Epithelial cell of esophagus (primary cell): Measurements from ENCODE around the gene STK10.

ENCODE experiments used
- DNase-seq: peaks from one replicate; pipeline ENCODE4 v3.0.0; 2010; ENCODE audit warnings: low read depth
- H3K4me3 ChIP-seq: 2 replicates; pipeline ENCODE4 v1.5.1; 2011; ENCODE audit warnings: mild to moderate bottlenecking, low read length, control low read depth
- TF ChIP-seq, protein P1 (sequence below): IDR thresholded peaks from 2 replicates; pipeline ENCODE4 v1.5.1; 2011; ENCODE audit warnings: low read depth, mild to moderate bottlenecking, low read length, control low read depth, inconsistent platforms; ENCODE audit not compliant: insufficient read depth; ENCODE audit errors: missing control alignments

STK10 gene

DNA sequence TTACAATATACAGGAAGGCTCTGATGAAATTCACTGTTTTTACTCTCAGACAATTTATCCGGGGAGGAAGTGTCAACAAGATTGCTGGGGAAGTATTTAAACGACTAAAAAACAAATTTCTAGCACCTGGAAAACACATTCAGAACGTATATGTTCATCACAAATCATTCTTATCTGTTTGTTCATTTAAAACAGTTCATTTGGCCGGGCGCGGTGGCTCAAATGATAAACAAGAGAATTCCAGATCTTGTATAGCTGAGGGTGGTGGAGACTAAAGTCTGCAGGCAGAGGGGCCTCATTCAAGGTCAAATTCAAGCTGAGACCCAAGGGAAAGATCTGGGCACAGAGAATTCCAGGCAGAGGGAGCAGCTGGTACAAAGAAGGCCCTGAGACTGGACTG, 90.0 kb downstream of the STK10 start:
- TF ChIP-seq, protein P1, sequence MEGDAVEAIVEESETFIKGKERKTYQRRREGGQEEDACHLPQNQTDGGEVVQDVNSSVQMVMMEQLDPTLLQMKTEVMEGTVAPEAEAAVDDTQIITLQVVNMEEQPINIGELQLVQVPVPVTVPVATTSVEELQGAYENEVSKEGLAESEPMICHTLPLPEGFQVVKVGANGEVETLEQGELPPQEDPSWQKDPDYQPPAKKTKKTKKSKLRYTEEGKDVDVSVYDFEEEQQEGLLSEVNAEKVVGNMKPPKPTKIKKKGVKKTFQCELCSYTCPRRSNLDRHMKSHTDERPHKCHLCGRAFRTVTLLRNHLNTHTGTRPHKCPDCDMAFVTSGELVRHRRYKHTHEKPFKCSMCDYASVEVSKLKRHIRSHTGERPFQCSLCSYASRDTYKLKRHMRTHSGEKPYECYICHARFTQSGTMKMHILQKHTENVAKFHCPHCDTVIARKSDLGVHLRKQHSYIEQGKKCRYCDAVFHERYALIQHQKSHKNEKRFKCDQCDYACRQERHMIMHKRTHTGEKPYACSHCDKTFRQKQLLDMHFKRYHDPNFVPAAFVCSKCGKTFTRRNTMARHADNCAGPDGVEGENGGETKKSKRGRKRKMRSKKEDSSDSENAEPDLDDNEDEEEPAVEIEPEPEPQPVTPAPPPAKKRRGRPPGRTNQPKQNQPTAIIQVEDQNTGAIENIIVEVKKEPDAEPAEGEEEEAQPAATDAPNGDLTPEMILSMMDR = no peak
- DNase-seq = no peak
- H3K4me3 ChIP-seq = no peak overlapping the region

DNA sequence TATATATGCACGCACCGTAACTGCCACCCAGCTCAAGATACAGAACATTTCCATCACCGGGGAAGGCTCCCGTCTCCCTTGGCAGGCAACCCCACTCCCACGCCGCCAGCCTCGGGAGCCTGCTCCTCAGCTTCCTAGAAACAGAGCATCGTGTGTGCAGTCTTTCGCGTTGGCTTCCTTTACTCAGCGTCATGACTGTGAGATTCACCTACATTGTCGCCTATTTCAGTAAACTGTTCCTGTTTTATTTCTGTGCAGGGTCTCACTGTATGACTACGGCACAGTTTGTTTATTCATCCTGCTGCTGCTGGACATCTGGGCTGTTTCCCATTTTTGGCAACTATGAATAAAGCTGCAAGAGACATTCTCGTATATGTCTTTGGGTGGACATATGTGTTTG, 90.7 kb downstream of the STK10 start:
- H3K4me3 ChIP-seq = no peak overlapping the region
- TF ChIP-seq, protein P1 = no peak
- no peak for DNase-seq

DNA sequence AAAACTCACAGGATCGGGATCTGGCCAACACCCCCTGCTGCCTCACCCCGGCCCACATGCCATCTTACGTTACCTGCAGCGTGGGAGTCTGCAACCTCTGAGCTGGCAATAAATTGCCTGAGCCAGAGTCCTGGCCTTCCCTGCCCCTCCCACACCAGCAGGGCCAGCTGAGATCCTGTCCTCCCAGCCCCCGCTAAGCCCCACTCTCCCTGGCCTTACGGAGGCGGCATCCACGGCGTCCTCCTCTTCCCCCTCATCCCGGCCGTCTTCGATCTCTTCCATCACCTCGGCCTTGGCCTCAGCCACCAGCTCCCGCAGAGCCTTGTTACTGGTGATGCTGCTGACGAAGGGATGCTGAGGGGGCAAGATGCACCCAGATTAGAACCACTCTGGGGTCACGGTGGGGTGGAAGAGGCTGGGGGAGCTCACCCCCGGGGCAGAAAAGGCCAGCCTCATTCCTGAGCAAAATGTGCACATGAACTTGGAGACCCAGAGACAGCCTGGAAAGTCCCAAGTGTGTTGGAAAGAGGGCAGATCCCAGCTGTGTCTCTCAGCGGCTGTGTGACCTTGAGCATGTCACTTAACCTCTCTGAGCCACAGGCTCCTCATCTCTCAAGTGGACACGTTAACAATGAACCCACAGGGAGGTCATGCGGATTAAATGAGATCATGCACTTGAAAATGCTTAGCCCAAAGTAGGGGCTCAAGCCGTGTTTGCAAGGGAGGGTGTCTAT, 91.7 kb downstream of the STK10 start:
- TF ChIP-seq, protein P1 = no peak
- DNase-seq = no peak
- H3K4me3 ChIP-seq = no peak overlapping the region

DNA sequence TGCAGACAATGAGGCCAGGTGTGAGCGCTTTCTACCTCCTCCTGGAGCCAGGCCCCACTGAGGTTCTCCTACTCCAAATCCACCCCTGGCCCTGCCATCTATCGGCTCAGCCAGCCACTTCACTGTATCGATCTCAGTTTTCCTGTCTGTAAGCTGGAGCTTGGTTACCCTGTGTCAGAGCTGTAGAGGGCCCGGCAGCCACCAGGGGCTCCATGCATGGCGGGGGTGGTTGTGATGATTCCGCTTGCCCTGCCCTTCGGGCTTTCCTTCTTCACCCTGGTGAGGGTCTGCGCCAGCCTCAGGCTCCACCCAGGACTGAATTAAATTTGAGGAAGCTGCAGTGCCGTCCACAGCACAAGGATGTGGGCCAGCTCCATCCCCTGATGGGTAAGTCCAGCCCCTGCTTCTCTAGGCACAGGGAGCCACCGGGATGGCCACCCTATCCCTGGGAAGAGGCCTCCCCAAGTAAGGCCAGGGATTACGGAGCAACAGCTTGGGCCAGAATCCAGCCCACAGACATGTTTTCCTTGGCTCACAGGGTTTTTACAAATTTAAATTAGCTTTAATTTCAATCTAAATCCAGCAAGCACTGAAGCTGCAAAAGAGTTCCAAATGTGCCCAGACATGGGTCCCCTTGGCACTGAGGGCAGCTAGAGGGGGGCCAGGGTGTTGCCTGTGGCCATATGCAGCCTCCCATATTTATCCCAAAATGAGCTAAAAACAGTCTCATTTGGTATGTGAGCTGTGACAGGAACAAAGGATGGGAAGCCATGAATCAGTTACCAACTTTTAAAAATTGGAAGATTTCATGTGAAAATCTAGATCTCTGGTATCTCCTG, 92.4 kb downstream of the STK10 start:
- no peak overlapping the region for H3K4me3 ChIP-seq
- TF ChIP-seq, protein P1 = peak; percentile 10
- DNase-seq = no peak

DNA sequence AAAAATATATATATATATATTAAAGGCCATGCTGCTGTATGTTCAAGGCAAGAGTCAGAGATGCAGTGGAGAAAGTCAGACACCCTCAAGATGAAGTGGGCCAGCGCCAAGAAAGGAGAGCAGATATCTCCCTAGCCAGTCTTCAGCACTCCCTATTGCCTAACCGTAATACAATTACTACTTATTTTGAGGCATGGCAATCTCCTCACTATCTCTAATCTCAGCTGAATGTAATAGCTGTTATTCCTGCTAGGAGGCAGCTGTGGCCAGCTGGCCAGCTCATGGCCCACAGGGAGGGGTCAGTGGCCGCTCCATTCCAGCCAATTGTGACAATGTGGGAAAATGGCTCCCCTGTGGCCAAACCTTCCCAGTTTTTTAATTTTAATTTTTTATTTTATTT, 94.1 kb downstream of the STK10 start:
- TF ChIP-seq, protein P1 = no peak
- H3K4me3 ChIP-seq = no peak overlapping the region
- no peak for DNase-seq

DNA sequence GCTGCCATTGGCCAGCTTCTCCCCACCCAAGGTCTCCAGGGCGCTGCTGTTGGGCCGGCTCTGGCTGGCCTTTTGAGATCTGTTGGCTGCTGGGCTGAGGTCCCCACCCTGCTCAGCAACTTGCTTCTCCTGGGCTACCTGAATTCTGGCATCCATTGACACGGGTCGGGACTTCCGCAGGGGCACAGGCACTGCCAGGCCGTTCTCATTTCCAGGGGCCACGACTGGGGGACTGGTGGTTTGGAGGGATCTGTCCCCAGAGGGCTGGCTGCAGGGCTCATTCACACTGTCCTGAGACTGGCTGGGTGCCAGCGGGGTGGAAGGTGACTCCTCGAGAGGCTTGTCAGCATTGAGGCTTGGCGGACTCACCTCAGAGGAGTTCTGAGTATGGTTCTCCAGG, 94.5 kb downstream of the STK10 start:
- no peak for DNase-seq
- H3K4me3 ChIP-seq = no peak overlapping the region
- TF ChIP-seq, protein P1 = no peak
